A673 (cell line): Measurements from ENCODE around the gene DOK1.

Experiments used
- CTCF ChIP-seq: fragments of 300-800, 200-600 bp; sonication (generic); conservative IDR thresholded peaks from 2 replicates; pipeline ENCODE4 v1.5.1; 2017; ENCODE audit warnings: low read depth, mild to moderate bottlenecking, antibody characterized with exemption, low read length, moderate library complexity, mixed read lengths
- EZH2 ChIP-seq: fragments of 200-600 bp; sonication (generic); IDR thresholded peaks from 2 replicates; pipeline ENCODE4 v1.6.1; 2017; ENCODE audit warnings: borderline replicate concordance, low read depth, mild to moderate bottlenecking, mixed read lengths, antibody characterized with exemption, low read length; ENCODE audit not compliant: poor library complexity, severe bottlenecking

GRCh38 chr2:74524955-74525716 is 29.4 kb upstream of the DOK1 start:
- TF ChIP-seq CTCF (no peak), EZH2 (no peak)
